Measurements from ENCODE around the gene CLIP3.

Gene CLIP3

GRCh38 chr19:35977446-35978222 lies 55.0 kb downstream of the CLIP3 start:
- no peak for DNase-seq

- DNase-seq = no peak
Observed at GRCh38 chr19:35975608-35976214, 57.0 kb downstream of the CLIP3 start.

GRCh38 chr19:35973487-35973886 lies 59.2 kb downstream of the CLIP3 start:
- DNase-seq = no peak

GRCh38 chr19:35966771-35967170 lies 65.9 kb downstream of the CLIP3 start:
- no peak for DNase-seq
